Small intestine (tissue), 7 donors: ENCODE measurements around the gene KLKB1. TPM values are rescaled to one million over a fixed set of nuclear protein-coding genes. Genes with fewer than 3 reads are reported as not detected.

Experiments used
- DNase-seq, 2 donors: peaks; one replicate each; pipeline versions ENCODE4 v3.0.0 to v3.0.0-alpha.2; 2013
- FAIRE-seq: peaks from 2 replicates; lab custom pipeline; 2012; peaks lifted over from hg19 to GRCh38; lab: Jason Lieb, UNC
- H3K27ac ChIP-seq, 3 donors: one replicate each; pipeline ENCODE4 v1.5.1; 2013; ENCODE audit warnings: low read length in 2 of 3, mild to moderate bottlenecking in 2 of 3, control low read depth in 1 of 3, inconsistent platforms in 1 of 3, low read depth in 1 of 3, moderate library complexity in 1 of 3
- H3K27me3 ChIP-seq, 3 donors: one replicate each; pipeline ENCODE4 v1.6.1; 2013; ENCODE audit warnings: low read length in 3 of 3, inconsistent platforms in 1 of 3; ENCODE audit not compliant: control insufficient read depth in 3 of 3, insufficient read depth in 3 of 3
- H3K36me3 ChIP-seq, 3 donors: one replicate each; pipeline ENCODE4 v1.6.1; 2013; ENCODE audit warnings: low read length in 3 of 3, inconsistent platforms in 1 of 3, low read depth in 1 of 3, mild to moderate bottlenecking in 1 of 3, moderate library complexity in 1 of 3; ENCODE audit not compliant: control insufficient read depth in 3 of 3, insufficient read depth in 2 of 3
- H3K4me1 ChIP-seq, 3 donors: one replicate each; pipeline ENCODE4 v1.6.1; 2013; ENCODE audit warnings: low read length in 2 of 3, inconsistent platforms in 1 of 3, low read depth in 1 of 3, mild to moderate bottlenecking in 1 of 3, moderate library complexity in 1 of 3; ENCODE audit not compliant: control insufficient read depth in 3 of 3, insufficient read depth in 2 of 3
- H3K4me3 ChIP-seq, 3 donors: one replicate each; pipeline ENCODE4 v1.5.1; 2013; ENCODE audit warnings: low read length in 3 of 3, control low read depth in 1 of 3, inconsistent platforms in 1 of 3, low read depth in 1 of 3, mild to moderate bottlenecking in 1 of 3, moderate library complexity in 1 of 3
- H3K9me3 ChIP-seq, 2 donors: one replicate each; pipeline ENCODE4 v1.6.1; 2013; ENCODE audit warnings: low read depth in 1 of 2, low read length in 1 of 2; ENCODE audit not compliant: control insufficient read depth in 2 of 2, insufficient read depth in 1 of 2
- WGBS, 3 donors: extraction: QIAGEN DNeasy Blood & Tissue Kit; methylation state at CpG; one replicate each; pipeline ENCODE4 v1.1.7; 2013; 5-methylcytosine and 5-hydroxymethylcytosine counted together
- polyA plus RNA-seq, 4 donors: library from polyadenylated mRNA; stranded (reverse) in 3 of 4; unstranded in 1 of 4; fragments of 200-250 nt in 3 of 4; fragments of 120-200 nt in 1 of 4; gene quantifications; one replicate each; pipeline versions ENCODE4 v1.2.1 to v1.2.3, GENCODE V29; 2013
- donor health status: healthy with polysubstance abuse.
- donor health status: control.
- donor health status: control.
- donor health status: Bipolar disorder and iron deficiency.
- donor health status: healthy.

The KLKB1 gene
- polyA plus RNA-seq, 4 donors, result 1.2 to 25.0 (median 9.7) TPM

DNA sequence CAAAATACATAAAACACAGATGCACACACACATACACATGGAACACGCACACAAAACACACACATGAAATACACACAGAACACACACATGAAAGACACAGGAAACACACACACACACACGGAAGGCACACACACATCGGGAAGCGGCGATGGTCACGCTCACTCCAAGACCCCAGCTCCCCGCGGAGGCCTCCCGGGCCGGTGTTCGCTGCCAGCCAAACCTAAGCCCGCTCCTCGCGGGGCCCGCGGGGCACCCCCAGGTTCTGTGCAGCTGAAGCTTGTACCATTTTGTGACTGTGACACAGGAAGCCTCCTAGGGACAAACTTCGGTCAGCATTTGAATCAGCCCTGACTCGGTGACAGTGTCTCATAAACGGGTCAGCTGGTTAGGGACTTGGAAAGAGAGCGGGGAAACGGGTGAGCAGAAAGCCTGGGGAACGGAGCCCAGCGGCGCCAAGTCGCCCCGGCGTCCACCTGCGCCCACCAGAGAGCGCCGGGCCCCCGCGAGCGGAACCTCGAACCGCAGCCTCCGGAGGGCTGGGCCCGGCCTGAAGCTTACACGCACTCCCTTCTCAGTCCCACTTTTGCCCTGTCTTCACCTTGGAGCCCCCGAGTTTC lies 70.8 kb downstream of the KLKB1 start:
- H3K27me3 ChIP-seq, result no peaks in the 10 kb centered on the region
- 53 to 78% (median 59%) methylated on average over 39 of the region's 39 CpGs for WGBS, 3 donors
- H3K4me3 ChIP-seq, result no peak overlapping the region
- no peaks in the 10 kb centered on the region for H3K4me1 ChIP-seq
- H3K27ac ChIP-seq, result no peak overlapping the region
- no peaks in the 10 kb centered on the region for H3K9me3 ChIP-seq
- peak in 1 of 2 donors; percentile 14 for DNase-seq
- FAIRE-seq, result no peak
- H3K36me3 ChIP-seq, result no peaks in the 10 kb centered on the region

DNA sequence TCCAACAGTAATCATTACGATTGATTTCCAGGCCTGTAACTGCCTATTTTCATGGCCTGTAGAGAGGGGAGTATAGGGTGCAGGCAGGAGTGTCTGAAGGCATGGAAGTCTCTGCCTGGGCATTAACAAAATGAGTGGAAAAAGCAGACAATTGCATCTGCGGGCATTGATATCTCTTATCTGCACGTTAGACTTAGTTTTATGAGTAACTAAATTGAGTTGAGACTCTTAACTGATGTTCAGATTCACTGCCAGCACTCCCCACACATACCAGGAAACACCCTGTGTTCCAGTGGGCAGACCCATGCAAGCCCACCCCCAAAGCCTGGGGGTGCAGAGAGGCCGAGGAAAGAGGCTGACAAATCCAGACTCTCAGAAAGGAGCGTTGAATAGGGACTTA lies 72.0 kb downstream of the KLKB1 start:
- Histone ChIP-seq H3K27me3 (no peaks in the 10 kb centered on the region), H3K36me3 (no peaks in the 10 kb centered on the region), H3K4me3 (no peak overlapping the region), H3K4me1 (no peaks in the 10 kb centered on the region), H3K27ac (no peak overlapping the region), H3K9me3 (no peaks in the 10 kb centered on the region)
- FAIRE-seq (no peak), DNase-seq (peak in 1 of 2 donors; percentile 8)
- WGBS, 3 donors, result 25 to 61% (median 48%) methylated on average over 5 of the region's 5 CpGs

DNA sequence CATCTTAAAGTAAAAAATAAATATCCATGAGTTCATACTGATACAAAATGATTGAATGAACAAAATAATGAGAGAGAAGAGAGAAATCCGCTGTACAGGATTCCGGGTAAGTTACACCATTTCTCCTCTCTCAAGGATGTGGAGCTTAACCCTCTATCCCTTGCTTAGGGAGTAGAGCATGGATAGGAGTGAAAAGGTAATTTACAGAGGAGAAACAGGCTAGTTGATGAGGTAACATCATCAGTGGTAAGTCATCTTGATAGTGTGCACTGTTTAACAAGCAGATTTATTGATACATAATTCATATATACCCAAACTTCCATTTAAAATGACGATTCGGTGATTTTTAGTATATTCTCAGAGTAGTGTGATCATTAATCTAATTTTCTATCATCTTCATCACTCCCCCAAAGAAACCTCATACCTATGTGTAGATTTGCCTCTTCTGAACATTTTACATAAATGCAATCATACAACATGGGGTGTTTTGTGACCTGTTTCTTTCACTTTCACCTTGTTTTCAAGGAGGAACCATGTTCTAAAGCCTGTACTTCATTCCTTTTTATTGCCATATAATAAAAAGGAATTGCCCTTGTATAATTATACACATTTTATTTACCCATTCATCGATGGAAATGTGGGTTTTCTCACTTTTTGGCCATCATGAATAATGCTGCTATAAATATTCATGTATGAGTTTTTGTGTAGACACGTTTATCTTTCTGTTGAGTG lies 73.5 kb downstream of the KLKB1 start:
- DNase-seq, result peak; percentile 58 to 62

DNA sequence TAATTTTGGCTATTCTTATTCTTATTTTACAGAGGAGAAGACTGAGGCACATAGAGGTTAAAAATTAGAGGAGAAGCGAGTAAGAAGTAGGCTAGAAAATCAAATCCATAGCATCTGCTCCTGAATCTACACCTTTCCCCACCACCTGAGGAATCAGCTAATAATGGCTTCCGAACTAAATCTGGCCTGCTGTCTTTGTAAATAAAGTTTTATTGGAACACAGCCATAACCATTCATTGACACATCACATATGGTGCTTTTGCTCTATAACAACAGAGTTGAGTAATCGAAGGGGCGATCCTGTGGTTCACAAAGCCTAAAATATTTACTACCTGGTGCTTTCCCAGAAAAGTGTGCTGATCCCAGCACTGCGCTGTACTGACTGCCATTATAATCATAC lies 76.9 kb downstream of the KLKB1 start:
- Histone ChIP-seq H3K4me1 (no peaks in the 10 kb centered on the region), H3K36me3 (no peaks in the 10 kb centered on the region), H3K27ac (no peak overlapping the region), H3K27me3 (no peaks in the 10 kb centered on the region), H3K4me3 (no peak overlapping the region), H3K9me3 (no peaks in the 10 kb centered on the region)
- WGBS, 3 donors, result 86 to 94% (median 92%) methylated on average over 5 of the region's 5 CpGs
- DNase-seq, result no peak
- FAIRE-seq, result no peak

More for the DNA sequence above, 73.5 kb downstream of the KLKB1 start:
- Histone ChIP-seq H3K4me3 (no peak overlapping the region), H3K9me3 (no peaks in the 10 kb centered on the region), H3K36me3 (no peaks in the 10 kb centered on the region), H3K27ac (no peak overlapping the region), H3K27me3 (no peaks in the 10 kb centered on the region), H3K4me1 (no peaks in the 10 kb centered on the region)
- FAIRE-seq, result no peak
- 41 to 62% (median 44%) methylated on average over 6 of the region's 6 CpGs for WGBS, 3 donors

DNA sequence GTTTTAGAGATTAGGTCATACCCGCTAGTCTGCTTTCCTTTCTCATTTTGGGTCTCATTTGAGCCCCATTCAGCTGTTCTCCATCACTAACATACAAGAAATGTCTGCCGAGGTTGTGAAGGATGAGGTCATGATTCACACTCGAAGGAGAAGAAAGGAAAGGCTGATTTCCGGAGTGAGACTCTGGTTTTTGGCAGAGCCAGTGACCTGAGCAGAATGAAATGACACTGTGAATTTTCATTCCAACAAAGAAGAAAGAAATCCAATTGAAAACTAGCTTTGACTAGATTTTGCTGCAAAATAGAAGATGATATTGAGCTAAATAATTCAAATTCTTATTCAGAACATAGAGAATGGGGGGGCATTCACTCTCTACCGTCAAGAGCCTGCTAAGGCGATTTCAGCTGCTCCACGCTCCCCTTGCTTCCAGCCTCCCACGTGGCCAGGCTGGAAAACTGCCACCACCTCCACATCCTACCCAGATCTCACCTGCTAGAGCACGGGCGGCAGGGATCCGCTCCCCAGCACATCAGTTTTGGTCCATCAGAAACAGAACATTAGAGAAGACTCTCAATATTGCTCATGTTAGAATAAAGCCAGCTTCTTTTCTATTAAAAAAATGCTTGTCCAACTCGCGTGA lies 77.7 kb downstream of the KLKB1 start:
- DNase-seq, result no peak
- no peak overlapping the region for H3K27ac ChIP-seq
- H3K36me3 ChIP-seq, result no peaks in the 10 kb centered on the region
- no peaks in the 10 kb centered on the region for H3K4me1 ChIP-seq
- H3K9me3 ChIP-seq, result no peaks in the 10 kb centered on the region
- no peak for FAIRE-seq
- no peak overlapping the region for H3K4me3 ChIP-seq
- H3K27me3 ChIP-seq, result no peaks in the 10 kb centered on the region
- WGBS, 3 donors, result 63 to 89% (median 78%) methylated on average over 13 of the region's 13 CpGs

DNA sequence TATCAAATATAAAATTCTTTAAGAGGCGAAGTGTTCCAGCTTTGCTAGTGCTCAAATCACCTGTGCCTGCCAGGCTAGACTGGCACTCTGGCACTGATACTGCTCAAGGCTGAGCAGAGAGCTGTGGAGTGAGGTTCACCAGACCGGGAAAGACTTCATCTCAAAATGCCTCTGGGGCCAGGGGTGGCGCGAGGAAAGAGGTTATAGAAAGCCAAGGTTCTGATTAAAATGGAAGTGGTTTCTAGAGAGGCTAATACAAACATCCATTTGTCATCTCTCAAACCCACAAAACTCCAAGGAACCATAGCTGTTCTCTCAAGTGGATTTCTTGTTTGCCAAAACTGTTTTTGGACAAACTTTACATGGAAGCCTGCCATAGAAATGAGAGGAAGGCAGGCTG lies 80.2 kb downstream of the KLKB1 start:
- no peaks in the 10 kb centered on the region for H3K36me3 ChIP-seq
- 64 to 83% (median 83%) methylated on average over 4 of the region's 4 CpGs for WGBS, 3 donors
- H3K27ac ChIP-seq, result no peak overlapping the region
- H3K27me3 ChIP-seq, result no peaks in the 10 kb centered on the region
- no peak for DNase-seq
- no peaks in the 10 kb centered on the region for H3K4me1 ChIP-seq
- no peak overlapping the region for H3K4me3 ChIP-seq
- no peak for FAIRE-seq
- H3K9me3 ChIP-seq, result no peaks in the 10 kb centered on the region

DNA sequence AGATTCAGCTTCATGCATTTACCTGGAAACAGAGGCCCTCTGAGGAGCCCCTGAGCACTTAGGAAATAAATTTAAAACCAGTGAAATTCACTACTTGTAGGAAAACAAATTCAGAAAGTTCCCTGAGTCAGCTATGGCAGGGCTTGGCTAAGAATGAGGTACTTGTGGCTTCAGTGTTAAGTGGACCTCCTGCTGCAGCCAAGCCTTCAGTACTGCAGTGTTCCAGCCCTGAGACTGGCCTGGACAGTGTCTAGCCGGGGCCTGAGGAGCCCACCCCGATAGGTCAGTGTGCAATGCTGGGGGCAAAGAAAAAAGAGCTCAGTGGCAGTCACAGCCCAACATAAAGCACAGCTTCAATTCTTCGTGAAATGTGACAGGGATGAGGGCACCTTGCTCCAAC lies 80.6 kb downstream of the KLKB1 start:
- WGBS, 3 donors, result 53 to 80% (median 67%) methylated on average over 3 of the region's 3 CpGs
- H3K4me3 ChIP-seq, result no peak overlapping the region
- no peaks in the 10 kb centered on the region for H3K9me3 ChIP-seq
- DNase-seq, result no peak
- no peaks in the 10 kb centered on the region for H3K27me3 ChIP-seq
- no peak overlapping the region for H3K27ac ChIP-seq
- no peaks in the 10 kb centered on the region for H3K36me3 ChIP-seq
- no peaks in the 10 kb centered on the region for H3K4me1 ChIP-seq
- FAIRE-seq, result no peak
